Endothelial cell (in vitro differentiated cells): ENCODE data around the gene TGFBR3. TPM values are rescaled to one million over a fixed set of nuclear protein-coding genes. Genes with fewer than 3 reads are reported as not detected.

Source experiments
- DNase-seq: peaks from one replicate; pipeline ENCODE4 v3.0.0; 2021; ENCODE audit warnings: low spot score
- H3K27ac Mint-ChIP-seq: one replicate; pipeline ENCODE4 v1.8.0; 2021; ENCODE audit warnings: mixed read lengths, inconsistent platforms; ENCODE audit not compliant: unreplicated experiment
- H3K27me3 Mint-ChIP-seq: one replicate; pipeline ENCODE4 v1.8.0; 2021; ENCODE audit warnings: mild to moderate bottlenecking, moderate library complexity, mixed read lengths, inconsistent platforms; ENCODE audit not compliant: unreplicated experiment
- H3K36me3 Mint-ChIP-seq: one replicate; pipeline ENCODE4 v1.8.0; 2021; ENCODE audit warnings: mild to moderate bottlenecking, low read depth, mixed read lengths, inconsistent platforms; ENCODE audit not compliant: unreplicated experiment
- H3K4me1 Mint-ChIP-seq: one replicate; pipeline ENCODE4 v1.8.0; 2021; ENCODE audit warnings: mild to moderate bottlenecking, mixed read lengths, inconsistent platforms; ENCODE audit not compliant: unreplicated experiment
- H3K4me3 Mint-ChIP-seq: one replicate; pipeline ENCODE4 v1.8.0; 2021; ENCODE audit warnings: mild to moderate bottlenecking, mixed read lengths, inconsistent platforms; ENCODE audit not compliant: unreplicated experiment
- H3K9me3 Mint-ChIP-seq: one replicate; pipeline ENCODE4 v1.8.0; 2021; ENCODE audit warnings: mixed read lengths, inconsistent platforms; ENCODE audit not compliant: unreplicated experiment
- total RNA-seq: library from RNA; stranded (reverse); fragmentation: NEBNext Ultra II Directional; extraction: Animal tissue kit (Norgen Biotek cat#: 25700); gene quantifications from one replicate; pipeline ENCODE4 v1.2.1, GENCODE V29; 2021; ENCODE audit not compliant: unreplicated experiment
- TF ChIP-seq, protein P1 (sequence below): fragments of 200-600 bp; sonication (generic); IDR thresholded peaks from one replicate; pipeline ENCODE4 v1.5.0; 2021; ENCODE audit warnings: antibody characterized with exemption; ENCODE audit not compliant: unreplicated experiment

The TGFBR3 gene
- total RNA-seq, 1 donor from 2014 or later = 39.2 TPM

DNA sequence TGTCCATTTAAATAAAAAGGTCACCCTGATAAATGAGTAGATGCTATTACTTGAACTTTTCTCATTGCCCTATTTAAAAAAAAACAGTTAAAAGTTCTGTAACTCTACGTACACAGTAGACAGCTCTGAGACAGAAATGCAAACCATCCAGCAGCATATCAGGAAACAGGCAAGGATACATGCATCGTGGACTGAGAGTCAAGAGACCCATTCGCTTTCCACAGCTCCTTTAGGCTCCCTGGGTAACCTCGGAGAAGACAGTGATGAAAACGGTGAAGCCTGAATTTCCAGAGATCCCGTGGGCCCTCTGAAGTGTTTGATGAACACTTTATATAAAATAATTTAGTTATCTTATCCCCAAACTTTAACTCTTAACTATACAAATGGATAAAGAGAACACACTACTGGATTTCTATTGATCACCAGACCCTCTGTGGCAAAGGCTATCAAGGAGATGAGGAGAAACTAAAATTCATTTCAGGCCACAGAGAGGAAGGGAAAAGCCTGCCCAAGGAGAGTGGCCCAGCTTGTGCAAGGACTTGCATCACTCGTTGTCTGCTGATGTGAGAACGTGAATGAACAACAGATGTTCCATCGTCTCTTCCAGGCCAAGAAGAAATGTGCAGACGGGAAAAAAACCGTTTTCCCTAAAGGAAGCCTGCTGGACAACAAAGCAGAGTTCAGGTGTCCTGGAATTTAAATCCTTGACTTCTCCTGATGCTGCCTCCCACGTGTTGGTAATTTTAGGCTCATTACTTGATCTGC is 131.0 kb downstream of the TGFBR3 start:
- no peak overlapping the region for H3K27ac Mint-ChIP-seq

DNA sequence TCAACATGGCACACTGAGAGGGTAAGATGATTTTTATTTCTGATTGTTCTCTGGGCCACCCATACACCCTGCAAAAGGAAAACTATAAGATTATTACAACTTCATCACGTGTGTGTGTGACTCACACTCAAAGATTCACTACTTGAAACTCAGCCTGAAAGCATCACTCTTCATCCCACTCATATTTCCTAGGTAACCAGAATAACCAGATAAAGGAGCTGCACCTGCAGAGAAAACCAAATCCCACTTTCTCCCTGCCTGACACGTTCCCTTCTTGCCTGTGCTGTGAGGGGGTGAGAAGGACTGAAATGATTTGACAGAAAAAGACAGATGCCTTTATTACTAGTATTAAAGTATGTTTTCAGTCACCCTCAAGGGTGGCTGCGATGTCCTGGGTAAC is 131.6 kb downstream of the TGFBR3 start:
- Mint-ChIP-seq H3K4me3 (no peak overlapping the region), H3K4me1 (no peaks in the 10 kb centered on the region), H3K27me3 (no peaks in the 10 kb centered on the region), H3K36me3 (peaks cover 7% of the 10 kb centered on the region), H3K27ac (no peak overlapping the region), H3K9me3 (no peaks in the 10 kb centered on the region)
- no peak for DNase-seq
- TF ChIP-seq, protein P1, sequence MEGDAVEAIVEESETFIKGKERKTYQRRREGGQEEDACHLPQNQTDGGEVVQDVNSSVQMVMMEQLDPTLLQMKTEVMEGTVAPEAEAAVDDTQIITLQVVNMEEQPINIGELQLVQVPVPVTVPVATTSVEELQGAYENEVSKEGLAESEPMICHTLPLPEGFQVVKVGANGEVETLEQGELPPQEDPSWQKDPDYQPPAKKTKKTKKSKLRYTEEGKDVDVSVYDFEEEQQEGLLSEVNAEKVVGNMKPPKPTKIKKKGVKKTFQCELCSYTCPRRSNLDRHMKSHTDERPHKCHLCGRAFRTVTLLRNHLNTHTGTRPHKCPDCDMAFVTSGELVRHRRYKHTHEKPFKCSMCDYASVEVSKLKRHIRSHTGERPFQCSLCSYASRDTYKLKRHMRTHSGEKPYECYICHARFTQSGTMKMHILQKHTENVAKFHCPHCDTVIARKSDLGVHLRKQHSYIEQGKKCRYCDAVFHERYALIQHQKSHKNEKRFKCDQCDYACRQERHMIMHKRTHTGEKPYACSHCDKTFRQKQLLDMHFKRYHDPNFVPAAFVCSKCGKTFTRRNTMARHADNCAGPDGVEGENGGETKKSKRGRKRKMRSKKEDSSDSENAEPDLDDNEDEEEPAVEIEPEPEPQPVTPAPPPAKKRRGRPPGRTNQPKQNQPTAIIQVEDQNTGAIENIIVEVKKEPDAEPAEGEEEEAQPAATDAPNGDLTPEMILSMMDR = no peak

More for the DNA sequence above, 131.0 kb downstream of the TGFBR3 start:
- Mint-ChIP-seq H3K36me3 (peaks cover under 1% of the 10 kb centered on the region), H3K4me3 (no peak overlapping the region), H3K9me3 (no peaks in the 10 kb centered on the region), H3K27me3 (no peaks in the 10 kb centered on the region), H3K4me1 (no peaks in the 10 kb centered on the region)
- TF ChIP-seq, protein P1 = no peak
- no peak for DNase-seq

DNA sequence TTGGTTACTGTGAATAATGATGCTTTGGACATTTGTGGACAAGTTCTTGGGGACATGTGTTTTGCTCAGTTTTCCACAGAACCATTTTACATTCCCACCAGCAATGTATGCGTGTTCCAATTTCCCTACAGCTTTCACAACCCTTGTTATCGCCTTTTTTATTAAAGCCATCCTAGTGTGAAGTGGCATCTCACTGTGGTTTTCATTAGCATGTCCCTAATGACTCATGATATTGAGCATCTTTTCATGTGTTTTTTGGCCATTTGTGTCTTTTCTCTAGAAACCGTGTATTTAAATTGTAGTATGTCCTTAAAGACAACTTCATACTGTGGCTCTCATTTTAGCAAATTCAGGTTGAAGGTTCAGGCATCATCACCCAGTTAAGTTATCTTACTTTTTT is 132.1 kb downstream of the TGFBR3 start:
- TF ChIP-seq, protein P1 = no peak
- Mint-ChIP-seq H3K9me3 (no peaks in the 10 kb centered on the region), H3K4me3 (no peak overlapping the region), H3K36me3 (peaks cover 12% of the 10 kb centered on the region), H3K27me3 (no peaks in the 10 kb centered on the region), H3K4me1 (no peaks in the 10 kb centered on the region), H3K27ac (no peak overlapping the region)
- no peak for DNase-seq

DNA sequence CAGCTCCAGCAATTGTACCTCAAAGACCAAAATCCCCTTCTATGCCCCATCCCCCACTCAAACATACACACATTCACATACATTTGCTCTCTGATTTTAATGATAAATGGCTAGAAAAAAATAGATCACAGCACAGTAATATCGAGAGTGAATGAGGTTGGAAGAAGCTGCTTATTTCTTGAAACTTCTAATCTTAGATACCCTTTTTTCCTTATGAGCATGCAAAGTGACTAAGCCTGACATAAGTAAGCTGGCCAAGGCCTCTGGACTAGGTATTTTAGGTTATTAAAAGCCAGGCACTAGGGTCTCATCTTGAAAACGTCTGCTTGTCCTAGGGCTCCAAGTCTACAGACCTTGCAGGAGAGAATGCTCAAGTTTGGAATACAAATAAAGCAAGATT is 133.6 kb downstream of the TGFBR3 start:
- no peak overlapping the region for H3K4me3 Mint-ChIP-seq
- H3K27ac Mint-ChIP-seq = no peak overlapping the region
- H3K27me3 Mint-ChIP-seq = no peaks in the 10 kb centered on the region
- H3K9me3 Mint-ChIP-seq = no peaks in the 10 kb centered on the region
- TF ChIP-seq, protein P1 = no peak
- no peak for DNase-seq
- H3K36me3 Mint-ChIP-seq = peaks cover 25% of the 10 kb centered on the region
- no peaks in the 10 kb centered on the region for H3K4me1 Mint-ChIP-seq

DNA sequence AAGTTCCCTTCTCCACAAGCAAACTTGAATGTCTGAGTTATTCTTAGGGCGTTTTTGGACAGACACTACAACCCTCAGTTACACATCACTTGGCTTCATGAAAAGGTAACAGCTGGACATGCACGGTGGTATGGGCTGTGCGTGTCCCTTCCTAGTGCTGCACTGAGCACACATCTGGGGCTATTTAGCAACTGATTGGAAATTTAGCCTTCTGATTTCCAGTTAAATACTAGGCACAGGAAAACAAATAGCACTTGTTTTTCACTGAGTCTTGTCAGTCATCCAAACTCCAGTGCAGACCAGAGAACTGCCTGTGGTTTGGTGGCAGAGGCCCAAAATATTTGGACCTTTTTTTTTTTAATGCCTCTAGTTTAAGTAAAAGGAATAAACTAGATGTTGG is 134.7 kb downstream of the TGFBR3 start:
- Mint-ChIP-seq H3K4me1 (no peaks in the 10 kb centered on the region), H3K27ac (no peak overlapping the region), H3K27me3 (no peaks in the 10 kb centered on the region), H3K4me3 (no peak overlapping the region), H3K36me3 (peaks cover 35% of the 10 kb centered on the region), H3K9me3 (no peaks in the 10 kb centered on the region)
- TF ChIP-seq, protein P1 = no peak
- no peak for DNase-seq
